SK-N-SH (cell line): ENCODE measurements around the gene HOXC13. TPM values are rescaled to one million over a fixed set of nuclear protein-coding genes. Genes with fewer than 3 reads are reported as not detected.

Experiments used
- CTCF ChIA-PET: fragments of 300-600, 350-600 bp; formaldehyde crosslinking; extraction: SDS; loops from one replicate; lab custom pipeline; 2021; lab: Yijun Ruan, JAX
- POLR2A ChIA-PET: fragments of 350-600 bp; sonication (Branson Sonifier 250); formaldehyde crosslinking; extraction: SDS; loops from one replicate; lab custom pipeline; 2020; ENCODE audit warnings: antibody characterized with exemption, inconsistent platforms; lab: Yijun Ruan, JAX
- DNase-seq: peaks from one replicate; pipeline ENCODE4 v3.0.0; 2012
- H2AFZ ChIP-seq: fragments of 200-600 bp; sonication (generic); 2 replicates; pipeline ENCODE4 v1.8.1; 2016; ENCODE audit warnings: antibody characterized with exemption, mild to moderate bottlenecking, low read depth
- H3F3A ChIP-seq: fragments of 200-600 bp; sonication (generic); replicated peaks from 2 replicates; pipeline ENCODE3; 2016; ENCODE audit warnings: antibody characterized with exemption, mild to moderate bottlenecking; ENCODE audit not compliant: insufficient read depth
- H3K27ac ChIP-seq, 2 experiments: fragments of 200-500 bp in 1 of 2; fragments of 200-600 bp in 1 of 2; sonication (Bioruptor generic) in 1 of 2; sonication (generic), shearing (Covaris generic) in 1 of 2; 2 replicates each; pipeline versions ENCODE4 v1.5.1 to v1.6.1; 2014 to 2016; ENCODE audit warnings: low read depth in 2 of 2, inconsistent platforms in 1 of 2, low read length in 1 of 2, mild to moderate bottlenecking in 1 of 2, mixed read lengths in 1 of 2
- H3K27me3 ChIP-seq: fragments of 200-600 bp; sonication (generic), shearing (Covaris generic); 2 replicates; pipeline ENCODE4 v1.6.1; 2016; ENCODE audit warnings: mixed run types; ENCODE audit not compliant: insufficient read depth
- H3K36me3 ChIP-seq, 2 experiments: fragments of 200-500 bp in 1 of 2; fragments of 200-600 bp in 1 of 2; sonication (Bioruptor generic) in 1 of 2; sonication (generic) in 1 of 2; replicated peaks in 1 of 2; 2 replicates each; pipeline versions ENCODE3 to v1.5.1; 2014 to 2016; ENCODE audit warnings: low read length in 1 of 2, mild to moderate bottlenecking in 1 of 2; ENCODE audit not compliant: insufficient read depth in 2 of 2, control insufficient read depth in 1 of 2
- H3K4me1 ChIP-seq, 2 experiments: fragments of 200-500 bp in 1 of 2; fragments of 200-600 bp in 1 of 2; sonication (Bioruptor generic) in 1 of 2; sonication (generic), shearing (Covaris generic) in 1 of 2; 2 replicates each; pipeline versions ENCODE4 v1.5.1 to v1.6.1; 2014 to 2016; ENCODE audit warnings: low read depth in 1 of 2, low read length in 1 of 2, mixed run types in 1 of 2; ENCODE audit not compliant: insufficient read depth in 2 of 2, control insufficient read depth in 1 of 2
- H3K4me2 ChIP-seq: fragments of 200-600 bp; sonication (generic), shearing (Covaris generic); 2 replicates; pipeline ENCODE4 v1.6.1; 2017; ENCODE audit warnings: mixed run types
- H3K4me3 ChIP-seq, 2 experiments: fragments of 200-500 bp in 1 of 2; fragments of 200-600 bp in 1 of 2; sonication (Bioruptor generic) in 1 of 2; sonication (generic), shearing (Covaris generic) in 1 of 2; 2 replicates each; pipeline versions ENCODE4 v1.5.1 to v1.8.1; 2014 to 2016; ENCODE audit warnings: low read depth in 2 of 2, inconsistent platforms in 1 of 2, low read length in 1 of 2, mild to moderate bottlenecking in 1 of 2, mixed read lengths in 1 of 2, moderate library complexity in 1 of 2
- H3K79me2 ChIP-seq: fragments of 200-600 bp; sonication (generic); 2 replicates; pipeline ENCODE4 v1.8.1; 2017; ENCODE audit warnings: mild to moderate bottlenecking; ENCODE audit not compliant: insufficient read depth
- H3K9ac ChIP-seq: fragments of 200-600 bp; sonication (generic); 2 replicates; pipeline ENCODE4 v1.6.1; 2017; ENCODE audit warnings: mixed run types
- H3K9me2 ChIP-seq: fragments of 200-600 bp; sonication (generic); 2 replicates; pipeline ENCODE4 v1.6.1; 2017; ENCODE audit warnings: mixed run types
- H3K9me3 ChIP-seq: fragments of 200-600 bp; sonication (generic); 2 replicates; pipeline ENCODE4 v1.6.1; 2017; ENCODE audit warnings: mixed run types, mild to moderate bottlenecking, moderate library complexity
- H4K20me1 ChIP-seq: fragments of 200-600 bp; sonication (generic); 2 replicates; pipeline ENCODE4 v1.6.1; 2017; ENCODE audit warnings: mild to moderate bottlenecking, mixed run types; ENCODE audit not compliant: insufficient read depth
- EP300 ChIP-seq, 2 experiments: IDR thresholded peaks; 2 replicates each; pipeline versions ENCODE4 v1.4.0 to v1.6.1; 2012; ENCODE audit warnings: borderline replicate concordance in 1 of 2, low read depth in 1 of 2, low read length in 1 of 2
- EZH2phosphoT487 ChIP-seq: fragments of 200-600 bp; sonication (generic); IDR thresholded peaks from 2 replicates; pipeline ENCODE4 v1.6.1; 2017; ENCODE audit warnings: low read depth, mixed run types, mild to moderate bottlenecking, antibody characterized with exemption, moderate library complexity, borderline replicate concordance
- FOSL2 ChIP-seq: IDR thresholded peaks from 2 replicates; pipeline ENCODE4 v1.4.0; 2012; ENCODE audit warnings: low read depth, mild to moderate bottlenecking, moderate library complexity, borderline replicate concordance
- JUND ChIP-seq: IDR thresholded peaks from 2 replicates; pipeline ENCODE4 v1.4.0; 2012
- MXI1 ChIP-seq: IDR thresholded peaks from 2 replicates; pipeline ENCODE4 v1.6.1; 2012; ENCODE audit warnings: mild to moderate bottlenecking, low read depth, low read length, improper control_type of control experiment
- POLR2AphosphoS5 ChIP-seq: IDR thresholded peaks from 2 replicates; pipeline ENCODE4 v1.6.1; 2012; ENCODE audit warnings: low read depth, low read length
- RCOR1 ChIP-seq: fragments of 150-350 bp; IDR thresholded peaks from 2 replicates; pipeline ENCODE4 v1.6.1; 2017; ENCODE audit warnings: antibody characterized with exemption, low read length
- SMC3 ChIP-seq: IDR thresholded peaks from 2 replicates; pipeline ENCODE4 v1.6.1; 2012; ENCODE audit warnings: low read depth, low read length, improper control_type of control experiment
- YY1 ChIP-seq: IDR thresholded peaks from 2 replicates; pipeline ENCODE4 v1.4.0; 2012; ENCODE audit warnings: low read depth, mild to moderate bottlenecking
- WGBS: methylation state at CpG from one replicate; pipeline ENCODE4 v1.1.6; 2017; ENCODE audit warnings: low lambda C conversion rate; 5-methylcytosine and 5-hydroxymethylcytosine counted together
- polyA plus RNA-seq, 3 experiments: library from polyadenylated mRNA; depleted of rRNA; stranded (reverse); fragments of >200 nt; gene quantifications; 2 replicates each; pipeline ENCODE4 v1.2.3, GENCODE V29; 2012
- TF ChIP-seq, protein P1 (sequence below): IDR thresholded peaks from 2 replicates; pipeline ENCODE4 v1.4.0; 2012; ENCODE audit warnings: low read depth
- TF ChIP-seq, protein P2 (sequence below): IDR thresholded peaks from 2 replicates; pipeline ENCODE4 v1.4.0; 2012; ENCODE audit warnings: low read depth, borderline replicate concordance
- TF ChIP-seq, protein P3 (sequence below): IDR thresholded peaks from 2 replicates; pipeline ENCODE4 v1.6.1; 2012; ENCODE audit warnings: mild to moderate bottlenecking, low read depth, low read length, moderate library complexity

HOXC13 gene
- polyA plus RNA-seq, 1 of the 3 experiments (the other 2 are of a cell fraction): not detected

DNA sequence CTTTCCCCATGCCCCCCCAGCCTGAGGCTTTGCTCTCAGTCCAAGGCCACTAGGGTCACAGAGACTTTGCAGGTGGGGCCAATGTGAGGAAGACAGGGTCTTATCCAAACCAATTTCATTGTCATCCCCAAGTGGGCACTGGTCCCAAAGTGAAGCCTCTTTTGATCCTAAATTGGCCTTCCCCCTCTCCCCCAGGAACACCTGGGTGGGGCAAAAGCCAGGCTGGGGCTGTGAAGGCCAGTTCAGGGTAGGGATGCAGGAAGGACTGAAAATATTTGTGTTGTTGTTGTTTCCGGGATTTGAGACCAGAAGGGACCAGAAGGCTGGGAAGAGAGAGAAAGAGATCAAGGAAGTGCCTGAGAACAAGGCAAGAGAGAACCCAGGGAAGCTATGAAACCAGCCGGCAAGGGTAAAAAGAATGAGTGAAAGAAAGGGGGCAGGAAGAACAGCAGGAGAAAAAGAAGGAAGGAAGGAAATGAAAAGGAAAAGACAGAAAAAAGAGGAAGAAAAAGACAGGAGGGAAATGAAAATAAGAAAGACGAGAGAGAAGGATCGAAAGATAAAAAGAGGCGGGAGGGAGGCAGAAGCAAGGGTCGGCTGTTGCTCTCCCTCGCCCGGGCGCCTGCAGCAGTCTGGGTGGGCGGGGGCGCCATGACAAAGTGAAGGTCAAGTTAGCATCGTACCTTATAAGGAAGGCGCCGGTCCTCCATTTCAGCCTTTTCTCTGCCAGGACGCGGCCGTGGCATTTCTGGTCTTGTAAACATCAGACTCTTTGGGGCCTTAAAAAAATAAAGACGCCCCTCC lies 26.9 kb downstream of the HOXC13 start:
- Histone ChIP-seq H3K79me2 (no peaks in the 10 kb centered on the region), H3K27ac (no peak overlapping the region), H3K9me3 (no peaks in the 10 kb centered on the region), H4K20me1 (peaks cover 12% of the 10 kb centered on the region; the same call in 1 of the 2 replicates), H3K4me2 (no peak overlapping the region), H3K4me3 (no peak overlapping the region), H3F3A (no peaks in the 10 kb centered on the region), H3K9me2 (no peaks in the 10 kb centered on the region), H3K36me3 (no peaks in the 10 kb centered on the region), H3K9ac (no peak overlapping the region), H2AFZ (no peak overlapping the region), H3K4me1 (no peaks in the 10 kb centered on the region; a peak in 1 of 4 replicates), H3K27me3 (peaks cover 100% of the 10 kb centered on the region)
- CTCF ChIA-PET: interaction anchor here (0.8 to 12.7 kb wide), 4 partner anchors 11 to 263 kb away, joined by 3 to 134 read pairs (median 5); partner anchors contain the start of gene HOXC10
- no peak for DNase-seq
- 20% methylated on average over 18 of the region's 18 CpGs for WGBS
- TF ChIP-seq EZH2phosphoT487: 0 out of 2 replicates have a peak, but pooled peaks have one; percentile 69
- no peak for TF ChIP-seq SMC3
- POLR2A ChIA-PET: no interaction called here

DNA sequence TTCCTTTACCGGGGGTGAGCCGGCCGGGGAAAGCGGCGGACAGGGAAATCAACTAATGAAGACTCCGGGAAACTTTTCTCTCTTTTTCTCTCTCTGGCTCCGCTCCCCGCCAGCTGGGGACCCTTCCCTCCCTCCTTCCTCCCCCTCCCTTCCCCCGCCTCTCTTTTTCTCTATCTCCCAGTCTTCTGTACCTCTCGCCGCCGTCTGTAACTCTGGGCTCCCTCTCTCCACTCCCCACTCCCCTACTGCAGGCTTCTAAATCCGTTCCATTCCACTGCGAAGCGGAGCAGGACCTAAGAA lies 27.4 kb downstream of the HOXC13 start:
- Histone ChIP-seq H2AFZ (no peak overlapping the region), H3K4me3 (no peak overlapping the region), H4K20me1 (peaks cover 12% of the 10 kb centered on the region; the same call in 1 of the 2 replicates), H3K4me1 (no peaks in the 10 kb centered on the region; a peak in 1 of 4 replicates), H3K79me2 (no peaks in the 10 kb centered on the region), H3K9me2 (no peaks in the 10 kb centered on the region), H3K27ac (no peak overlapping the region), H3K27me3 (peaks cover 100% of the 10 kb centered on the region), H3K4me2 (peak overlapping the region; percentile 47; the same call in 1 of the 2 replicates), H3F3A (no peaks in the 10 kb centered on the region), H3K36me3 (no peaks in the 10 kb centered on the region), H3K9ac (no peak overlapping the region), H3K9me3 (no peaks in the 10 kb centered on the region)
- CTCF ChIA-PET: interaction anchor here (0.7 to 12.7 kb wide), 6 partner anchors 10 to 434 kb away, joined by 3 to 134 read pairs (median 4); partner anchors contain the start of gene HOXC10
- WGBS: 14% methylated on average over 15 of the region's 15 CpGs
- POLR2A ChIA-PET: no interaction called here
- no peak for DNase-seq
- TF ChIP-seq FOSL2 (no peak), JUND (no peak), EP300 (IDR thresholded peaks at IDR 0.05; ENCODE audit: borderline replicate concordance in 1 of 2, low read depth in 1 of 2, low read length in 1 of 2) (no peak), MXI1 (no peak), RCOR1 (no peak), YY1 (no peak), POLR2AphosphoS5 (no peak)
- TF ChIP-seq, protein P1, sequence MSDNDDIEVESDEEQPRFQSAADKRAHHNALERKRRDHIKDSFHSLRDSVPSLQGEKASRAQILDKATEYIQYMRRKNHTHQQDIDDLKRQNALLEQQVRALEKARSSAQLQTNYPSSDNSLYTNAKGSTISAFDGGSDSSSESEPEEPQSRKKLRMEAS: no peak
- TF ChIP-seq, protein P2, sequence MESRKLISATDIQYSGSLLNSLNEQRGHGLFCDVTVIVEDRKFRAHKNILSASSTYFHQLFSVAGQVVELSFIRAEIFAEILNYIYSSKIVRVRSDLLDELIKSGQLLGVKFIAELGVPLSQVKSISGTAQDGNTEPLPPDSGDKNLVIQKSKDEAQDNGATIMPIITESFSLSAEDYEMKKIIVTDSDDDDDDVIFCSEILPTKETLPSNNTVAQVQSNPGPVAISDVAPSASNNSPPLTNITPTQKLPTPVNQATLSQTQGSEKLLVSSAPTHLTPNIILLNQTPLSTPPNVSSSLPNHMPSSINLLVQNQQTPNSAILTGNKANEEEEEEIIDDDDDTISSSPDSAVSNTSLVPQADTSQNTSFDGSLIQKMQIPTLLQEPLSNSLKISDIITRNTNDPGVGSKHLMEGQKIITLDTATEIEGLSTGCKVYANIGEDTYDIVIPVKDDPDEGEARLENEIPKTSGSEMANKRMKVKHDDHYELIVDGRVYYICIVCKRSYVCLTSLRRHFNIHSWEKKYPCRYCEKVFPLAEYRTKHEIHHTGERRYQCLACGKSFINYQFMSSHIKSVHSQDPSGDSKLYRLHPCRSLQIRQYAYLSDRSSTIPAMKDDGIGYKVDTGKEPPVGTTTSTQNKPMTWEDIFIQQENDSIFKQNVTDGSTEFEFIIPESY: no peak
- TF ChIP-seq, protein P3, sequence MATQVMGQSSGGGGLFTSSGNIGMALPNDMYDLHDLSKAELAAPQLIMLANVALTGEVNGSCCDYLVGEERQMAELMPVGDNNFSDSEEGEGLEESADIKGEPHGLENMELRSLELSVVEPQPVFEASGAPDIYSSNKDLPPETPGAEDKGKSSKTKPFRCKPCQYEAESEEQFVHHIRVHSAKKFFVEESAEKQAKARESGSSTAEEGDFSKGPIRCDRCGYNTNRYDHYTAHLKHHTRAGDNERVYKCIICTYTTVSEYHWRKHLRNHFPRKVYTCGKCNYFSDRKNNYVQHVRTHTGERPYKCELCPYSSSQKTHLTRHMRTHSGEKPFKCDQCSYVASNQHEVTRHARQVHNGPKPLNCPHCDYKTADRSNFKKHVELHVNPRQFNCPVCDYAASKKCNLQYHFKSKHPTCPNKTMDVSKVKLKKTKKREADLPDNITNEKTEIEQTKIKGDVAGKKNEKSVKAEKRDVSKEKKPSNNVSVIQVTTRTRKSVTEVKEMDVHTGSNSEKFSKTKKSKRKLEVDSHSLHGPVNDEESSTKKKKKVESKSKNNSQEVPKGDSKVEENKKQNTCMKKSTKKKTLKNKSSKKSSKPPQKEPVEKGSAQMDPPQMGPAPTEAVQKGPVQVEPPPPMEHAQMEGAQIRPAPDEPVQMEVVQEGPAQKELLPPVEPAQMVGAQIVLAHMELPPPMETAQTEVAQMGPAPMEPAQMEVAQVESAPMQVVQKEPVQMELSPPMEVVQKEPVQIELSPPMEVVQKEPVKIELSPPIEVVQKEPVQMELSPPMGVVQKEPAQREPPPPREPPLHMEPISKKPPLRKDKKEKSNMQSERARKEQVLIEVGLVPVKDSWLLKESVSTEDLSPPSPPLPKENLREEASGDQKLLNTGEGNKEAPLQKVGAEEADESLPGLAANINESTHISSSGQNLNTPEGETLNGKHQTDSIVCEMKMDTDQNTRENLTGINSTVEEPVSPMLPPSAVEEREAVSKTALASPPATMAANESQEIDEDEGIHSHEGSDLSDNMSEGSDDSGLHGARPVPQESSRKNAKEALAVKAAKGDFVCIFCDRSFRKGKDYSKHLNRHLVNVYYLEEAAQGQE: no peak
